Loucy (cell line): ENCODE measurements around the gene LOXL1.

Source experiments
- CTCF ChIP-seq: fragments of 200-600 bp; sonication (generic); conservative IDR thresholded peaks from 2 replicates; pipeline ENCODE4 v1.5.1; 2014; ENCODE audit warnings: mild to moderate bottlenecking, antibody characterized with exemption, low read length
- EZH2phosphoT487 ChIP-seq: fragments of 200-600 bp; IDR thresholded peaks from 2 replicates; pipeline ENCODE4 v1.6.1; 2018; ENCODE audit warnings: antibody characterized with exemption, mild to moderate bottlenecking, moderate library complexity, borderline replicate concordance

DNA sequence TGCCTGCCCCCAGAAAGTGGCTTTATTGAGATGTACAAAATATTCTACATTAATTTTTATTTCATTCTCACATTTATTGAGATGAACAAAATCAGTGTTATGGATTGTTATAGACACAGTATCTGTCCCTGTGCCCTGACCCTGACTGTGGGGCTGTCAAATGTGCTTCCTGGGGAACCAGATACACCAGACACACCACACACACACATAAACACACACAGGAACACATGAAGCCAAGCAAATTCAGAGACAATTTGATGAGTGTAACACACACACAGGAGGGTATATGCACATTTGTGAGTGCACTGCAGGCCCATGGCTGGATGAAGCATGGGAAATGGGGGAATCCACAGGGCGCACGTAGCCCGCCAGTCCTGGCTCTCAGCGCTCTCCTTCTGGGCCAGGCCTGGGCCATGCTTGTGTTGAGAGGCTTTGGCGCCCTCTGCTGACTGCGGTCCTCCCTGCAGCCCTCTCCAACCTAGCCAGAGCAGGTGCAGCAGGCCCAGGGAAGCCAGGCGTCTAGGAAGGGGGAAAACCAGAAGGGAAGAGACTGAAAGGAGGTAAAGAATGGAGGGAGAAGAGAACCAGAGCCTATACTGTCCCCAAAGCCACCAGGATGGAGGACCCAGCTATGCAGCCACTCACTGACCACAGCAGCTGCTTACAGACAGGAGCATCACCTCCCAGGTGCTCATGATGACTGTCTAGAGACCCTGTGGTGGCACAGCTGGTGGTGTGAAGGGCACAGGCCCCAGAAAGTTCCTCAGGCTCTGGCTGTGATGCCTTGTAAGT is 18.0 kb upstream of the LOXL1 start:
- TF ChIP-seq CTCF, result peak; percentile 94
- no peak for TF ChIP-seq EZH2phosphoT487
